ENCODE results near the gene SOCS3.

The SOCS3 gene

DNA sequence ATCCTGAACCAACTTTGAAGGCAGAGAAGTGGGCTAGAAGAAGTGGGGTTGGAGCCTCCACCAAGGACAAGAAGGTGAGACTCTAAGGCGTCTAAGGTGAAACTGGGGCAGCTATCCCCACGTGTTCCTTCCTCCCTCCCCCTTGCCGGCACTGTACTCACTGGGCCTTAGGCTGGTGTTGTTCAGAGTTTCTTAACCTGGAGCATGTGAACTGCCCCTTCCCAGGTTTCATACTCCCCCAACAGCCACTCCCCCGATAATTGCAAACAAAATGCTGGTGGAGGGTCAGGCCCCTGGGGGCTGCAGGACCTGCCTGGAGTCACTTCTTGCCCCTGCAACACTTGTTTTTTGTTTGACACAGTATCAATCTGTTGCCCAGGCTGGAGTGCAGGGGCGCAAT is 7.3 kb upstream of the SOCS3 start:
- no peak for DNase-seq

DNA sequence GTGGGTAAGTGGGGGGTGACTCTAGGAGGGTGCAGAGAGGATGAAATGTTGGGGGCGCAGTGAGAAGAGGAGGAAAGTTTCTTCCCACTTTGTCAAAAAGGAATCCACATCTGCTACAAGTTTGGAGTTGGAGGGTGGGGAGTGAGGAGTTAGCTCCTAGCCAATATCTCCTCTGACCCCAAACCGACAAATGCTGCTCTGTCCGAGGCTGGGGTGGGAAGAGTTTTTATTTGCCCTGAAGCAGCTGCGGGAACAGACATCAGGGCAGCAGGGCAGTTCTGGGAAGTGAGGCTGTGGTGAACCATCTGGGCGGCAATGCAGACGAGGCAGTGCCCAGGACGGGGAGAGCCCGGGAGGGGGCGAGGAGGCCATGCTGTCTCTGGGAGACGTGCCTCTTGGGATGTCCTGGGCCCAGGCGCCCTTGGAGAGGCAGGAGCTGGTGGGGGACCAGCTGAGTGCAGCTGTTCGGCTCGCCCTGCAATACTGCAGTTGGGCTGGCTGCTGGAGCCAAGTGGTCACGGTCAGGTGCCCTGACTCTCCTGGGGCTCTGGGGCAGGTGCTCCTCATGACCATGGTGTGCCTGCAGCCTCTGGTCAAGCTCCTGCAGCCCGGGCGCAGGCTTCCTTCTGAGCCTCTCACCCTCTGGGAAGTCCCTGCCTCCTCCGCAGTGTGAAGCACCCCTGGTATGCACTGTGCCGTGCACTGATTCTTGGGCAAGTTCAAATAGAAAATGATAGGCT is 6.4 kb upstream of the SOCS3 start:
- no peak for DNase-seq

DNA sequence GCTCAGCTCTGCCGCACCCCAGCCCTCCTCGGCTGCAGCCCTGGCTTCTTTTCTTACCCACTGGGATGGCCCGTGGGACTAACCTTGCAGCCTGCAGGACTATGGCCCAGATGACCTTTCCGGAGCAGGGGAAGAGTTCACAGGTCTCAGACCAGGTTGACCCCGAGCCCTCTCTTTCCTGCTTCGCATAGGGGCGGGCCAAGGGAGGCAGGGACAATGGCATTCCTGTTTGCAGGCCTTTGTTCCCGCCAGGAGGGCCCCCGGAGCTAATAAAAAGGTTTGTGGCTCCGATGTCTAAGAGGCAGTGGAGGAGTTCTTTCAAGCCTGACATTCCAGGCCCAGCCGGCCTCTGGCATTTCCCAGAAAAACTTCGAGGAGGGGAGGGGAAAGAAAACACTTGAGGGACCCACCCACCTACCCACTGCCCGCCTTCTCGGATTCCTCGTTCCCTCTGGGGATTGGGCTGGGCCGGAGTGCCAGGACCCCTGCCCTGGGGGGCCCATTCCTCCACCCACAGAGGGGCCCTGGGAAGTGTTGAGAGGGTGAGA is 5.8 kb upstream of the SOCS3 start:
- DNase-seq, result no peak

DNA sequence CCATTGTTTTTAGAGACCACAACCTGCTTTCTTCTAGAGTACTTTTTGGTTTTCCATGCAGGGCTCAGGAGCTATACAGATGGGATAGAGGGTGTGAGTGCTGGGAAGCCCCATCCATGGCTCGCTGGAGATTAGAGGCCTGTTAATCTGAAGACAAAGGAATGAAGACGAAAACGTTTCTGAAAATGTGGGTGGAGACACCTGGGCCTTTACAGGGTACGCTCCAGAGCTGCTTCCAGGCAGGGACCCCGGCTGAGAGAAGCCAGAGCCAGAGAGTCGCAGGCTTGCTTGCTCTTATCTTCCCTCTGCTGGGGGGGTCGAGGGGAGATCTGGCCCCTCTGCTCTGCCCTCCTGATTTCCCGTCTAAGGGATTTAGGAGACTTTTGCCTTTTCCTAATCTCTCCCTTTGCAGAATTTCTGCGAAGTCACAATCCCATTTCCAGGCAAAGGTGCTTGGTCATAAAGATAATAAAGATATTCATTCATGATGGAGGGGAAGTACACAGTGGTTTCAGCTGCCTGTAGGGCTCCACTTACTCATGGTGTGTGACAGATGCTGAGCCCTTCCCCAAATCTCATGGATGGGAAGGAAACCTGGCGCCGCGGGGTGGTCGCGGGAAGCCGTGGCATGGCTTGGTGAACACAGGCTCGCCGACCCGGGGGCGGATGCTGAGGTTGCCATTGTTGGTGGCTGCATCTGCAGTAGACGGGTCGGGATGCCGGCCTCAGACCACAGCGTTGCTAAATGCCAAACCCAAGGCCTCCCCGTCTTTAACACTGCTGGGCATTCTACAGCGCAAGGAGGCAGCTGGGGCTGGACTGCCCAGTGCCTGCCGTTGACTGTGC is 4.8 kb upstream of the SOCS3 start:
- peak in 1 of 4 experiments; percentile 27 for DNase-seq

DNA sequence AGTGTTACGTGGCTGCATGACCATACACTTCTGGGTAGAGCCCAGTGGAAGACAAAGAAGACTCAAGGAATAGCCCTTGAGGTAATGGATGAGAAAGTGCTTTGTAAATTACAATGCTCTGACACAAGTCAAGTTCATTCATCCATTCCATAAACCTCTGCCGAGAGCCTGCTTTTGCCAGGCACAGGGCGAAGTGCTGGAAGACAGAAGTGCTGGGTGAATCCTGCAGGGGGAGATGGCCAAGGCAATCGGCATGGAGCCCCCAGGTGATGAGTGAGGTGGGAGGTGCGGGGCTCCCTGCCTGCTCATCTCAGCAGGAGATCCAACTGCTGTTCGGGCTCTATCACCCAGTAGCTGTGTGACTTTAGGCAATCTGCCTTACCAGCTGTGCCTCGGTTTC is 2.8 kb upstream of the SOCS3 start:
- no peak for DNase-seq

- DNase-seq, result no peak
Observed at GRCh38 chr17:78362232-78362631, 2.4 kb upstream of the SOCS3 start.

GRCh38 chr17:78361225-78361701 is 1.4 kb upstream of the SOCS3 start:
- no peak for DNase-seq

GRCh38 chr17:78360371-78361224 is 721 bp upstream of the SOCS3 start:
- DNase-seq, result peak; percentile 88 to 97 (median 94)

DNA sequence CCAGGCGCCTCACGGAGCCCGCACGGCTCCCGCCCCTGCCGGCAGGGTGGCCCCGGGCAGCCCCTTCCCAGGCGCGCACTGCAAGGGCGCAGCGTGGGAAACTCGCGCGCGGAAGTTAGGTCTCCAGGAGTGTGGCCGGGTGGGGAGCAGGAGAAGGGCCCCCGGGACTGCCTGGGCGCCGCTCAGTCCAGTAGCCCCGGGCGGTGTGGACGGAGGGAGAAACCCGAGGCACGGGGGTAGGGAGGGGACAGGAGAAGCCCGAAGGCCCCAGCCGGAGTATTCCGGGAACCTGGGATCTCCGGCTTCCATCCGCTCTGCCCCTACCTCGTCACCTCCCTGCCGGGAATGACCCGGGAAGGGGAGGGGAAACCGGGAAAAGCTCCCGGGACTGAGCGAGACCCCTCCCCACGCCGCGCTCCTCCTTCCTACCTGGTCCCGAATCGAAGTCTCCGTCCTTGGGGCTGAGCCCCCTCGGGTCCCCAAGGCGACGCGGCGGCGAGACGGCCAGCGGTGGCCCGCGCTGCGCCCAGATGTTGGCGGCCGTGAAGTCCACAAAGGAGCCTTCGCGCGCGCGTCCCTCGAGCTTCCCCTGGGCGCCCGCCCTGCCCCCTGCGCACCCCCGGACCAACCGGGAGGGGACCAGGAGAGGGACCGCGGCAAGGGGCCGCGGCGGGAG is 418 bp downstream of the SOCS3 start:
- peak in 2 of 4 experiments; percentile 40 to 58 for DNase-seq

GRCh38 chr17:78358538-78359320 is 1.1 kb downstream of the SOCS3 start:
- DNase-seq, result no peak

DNA sequence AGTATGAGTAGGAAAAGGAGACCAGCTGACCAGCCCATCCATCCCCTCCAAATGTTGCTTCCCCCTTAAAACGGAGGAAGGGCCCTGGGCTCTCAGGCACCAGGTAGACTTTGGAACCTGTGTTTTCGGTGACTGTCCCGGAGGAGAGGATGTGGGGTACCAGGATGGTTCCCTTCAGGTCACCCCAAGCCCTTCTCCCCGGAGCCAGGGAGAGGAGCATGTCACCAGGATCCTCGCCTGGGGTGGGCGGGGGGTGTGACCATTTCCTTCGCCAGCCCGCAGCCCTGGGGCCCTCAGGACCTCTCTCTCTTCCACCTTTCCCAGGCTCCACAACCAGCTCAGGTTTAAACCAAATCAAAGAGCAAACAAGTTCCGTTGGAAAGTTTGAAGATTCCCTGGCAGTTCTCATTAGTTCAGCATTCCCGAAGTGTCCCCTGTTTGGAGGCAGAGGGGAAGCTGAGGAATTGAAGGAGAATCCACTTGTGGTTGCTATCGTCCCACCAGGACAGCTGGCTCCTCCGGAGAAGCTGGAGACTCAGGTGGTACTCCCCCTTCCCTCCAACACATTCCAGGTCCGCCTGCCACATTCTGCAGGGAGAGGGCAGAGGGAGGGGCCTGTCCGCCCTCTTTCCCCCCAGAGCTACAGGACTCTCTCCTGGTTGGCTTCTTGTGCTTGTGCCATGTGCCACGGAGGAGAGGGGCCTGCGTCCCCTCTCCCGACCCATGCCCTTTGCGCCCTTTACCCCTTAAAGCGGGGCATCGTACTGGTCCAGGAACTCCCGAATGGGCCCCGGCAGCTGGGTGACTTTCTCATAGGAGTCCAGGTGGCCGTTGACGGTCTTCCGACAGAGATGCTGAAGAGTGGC is 2.0 kb downstream of the SOCS3 start:
- DNase-seq, result no peak

DNA sequence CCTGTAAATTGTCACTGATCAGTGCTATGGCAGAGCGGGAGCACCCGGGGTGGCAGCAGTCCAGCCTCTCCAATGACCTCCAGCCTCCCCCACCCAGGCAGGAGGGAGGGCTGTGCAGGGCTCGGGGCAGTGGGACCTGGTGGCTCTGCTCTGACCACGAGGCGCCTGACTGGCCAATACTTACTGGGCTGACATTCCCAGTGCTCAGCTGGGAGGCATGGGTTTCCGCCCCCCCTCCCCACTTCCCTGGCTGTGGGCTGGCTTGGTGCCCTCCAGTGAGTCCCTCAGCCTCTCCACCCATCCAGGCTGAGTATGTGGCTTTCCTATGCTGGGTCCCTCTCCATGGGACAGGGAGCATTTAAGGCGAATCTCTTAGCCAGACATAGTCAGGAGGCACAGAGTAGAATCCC is 2.7 kb downstream of the SOCS3 start:
- DNase-seq, result peak in 1 of 4 experiments; percentile 38

- peak; percentile 86 to 96 (median 90) for DNase-seq
Observed at GRCh38 chr17:78356101-78356713, 3.7 kb downstream of the SOCS3 start.

- no peak for DNase-seq
Observed at GRCh38 chr17:78355701-78356100, 4.2 kb downstream of the SOCS3 start.

DNA sequence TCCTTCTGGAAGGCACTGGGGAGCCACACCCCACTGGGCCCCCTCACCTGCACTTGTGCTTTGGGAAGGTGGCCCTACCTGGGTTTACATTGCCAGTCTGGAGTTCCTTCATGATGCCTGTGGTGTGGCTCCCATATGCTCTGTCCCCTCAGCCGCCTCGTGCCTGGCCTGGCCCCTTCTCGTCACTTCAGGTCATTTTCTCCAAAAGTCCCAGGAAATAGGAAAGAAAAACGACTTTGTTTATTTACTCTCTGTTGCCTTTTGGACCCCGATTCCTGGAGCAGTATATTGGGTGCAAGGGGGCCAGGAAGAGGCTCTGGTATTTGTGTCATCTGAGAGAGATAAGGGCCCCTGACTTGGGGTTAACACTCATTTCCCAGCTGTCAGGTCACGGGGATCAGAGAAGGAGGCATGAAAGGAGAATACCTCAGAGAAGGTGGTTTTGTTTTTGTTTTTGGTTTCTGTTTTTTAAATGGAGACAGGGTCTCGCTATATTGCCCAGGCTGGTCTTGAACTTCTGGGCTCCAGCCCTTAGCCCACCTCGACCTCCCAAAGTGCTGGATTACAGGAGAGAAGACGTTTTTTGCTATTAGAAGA is 4.7 kb downstream of the SOCS3 start:
- no peak for DNase-seq

DNA sequence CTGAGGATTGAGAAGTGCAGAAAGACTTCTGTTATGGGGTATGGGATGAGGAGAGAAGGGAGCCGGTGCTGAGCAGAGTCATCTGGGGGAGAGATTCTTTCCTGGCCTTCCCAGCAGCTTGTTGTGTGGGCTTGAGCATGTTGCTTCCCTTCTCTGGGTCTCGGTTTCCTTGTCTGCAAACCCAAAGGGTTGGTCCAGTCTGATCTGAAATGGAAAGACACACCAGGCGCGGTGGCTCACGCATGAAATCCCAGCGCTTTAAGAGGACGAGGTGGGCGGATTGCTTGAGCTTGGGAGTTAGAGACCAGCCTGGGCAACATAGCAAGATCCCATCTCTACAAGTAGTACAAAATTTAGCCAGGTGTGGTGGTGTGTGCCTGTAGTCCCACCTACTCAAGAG is 6.0 kb downstream of the SOCS3 start:
- peak in 3 of 4 experiments; percentile 51 to 66 (median 52) for DNase-seq

- peak; percentile 92 to 96 (median 94) for DNase-seq
Observed at GRCh38 chr17:78351449-78352006, 8.3 kb downstream of the SOCS3 start.

DNA sequence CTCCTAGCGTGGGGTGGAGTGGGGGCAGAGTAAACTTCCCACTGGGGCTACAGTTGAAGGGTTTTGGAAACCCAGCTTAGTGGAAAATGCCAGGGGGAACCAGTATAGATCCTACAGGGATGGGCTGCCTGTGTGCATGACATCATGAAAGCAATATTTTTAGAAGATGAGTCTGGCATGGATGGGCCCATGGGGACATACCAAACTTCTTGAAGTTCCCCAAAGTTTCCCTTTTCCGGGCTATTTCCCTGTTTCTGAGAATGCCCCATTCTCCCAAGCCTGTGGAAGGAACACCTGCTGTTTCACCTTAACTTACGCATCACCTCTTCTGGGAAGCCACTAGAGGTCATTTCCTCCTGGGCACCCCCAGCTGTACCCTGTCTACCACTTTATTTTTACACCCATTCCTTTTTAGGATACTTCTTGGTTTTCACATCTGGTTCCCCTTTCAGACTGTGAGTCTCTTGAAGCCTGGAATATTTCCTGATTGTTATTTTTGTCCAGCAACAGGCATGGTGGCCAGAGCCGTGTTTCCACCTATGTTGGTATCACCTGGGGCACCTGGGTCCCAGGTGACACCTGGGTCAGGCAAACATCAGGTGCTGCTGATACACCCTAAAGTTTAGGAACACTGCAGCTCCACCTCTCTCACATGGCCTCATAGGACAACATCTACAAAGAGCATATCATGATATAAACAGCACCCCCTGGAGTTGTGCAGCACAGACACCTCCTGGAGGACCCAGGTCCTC is 9.8 kb downstream of the SOCS3 start:
- DNase-seq, result peak; percentile 54 to 74 (median 68)
